Epithelial cell of esophagus (primary cell): ENCODE data around the gene RNF123.
A peak's percentile ranks its signal among the peaks of the same experiment; 100 is the strongest.

Experiments
- DNase-seq: peaks from one replicate; pipeline ENCODE4 v3.0.0; 2010; ENCODE audit warnings: low read depth
- H3K4me3 ChIP-seq: 2 replicates; pipeline ENCODE4 v1.5.1; 2011; ENCODE audit warnings: mild to moderate bottlenecking, low read length, control low read depth
- CTCF ChIP-seq: IDR thresholded peaks from 2 replicates; pipeline ENCODE4 v1.5.1; 2011; ENCODE audit warnings: low read depth, mild to moderate bottlenecking, low read length, control low read depth, inconsistent platforms; ENCODE audit not compliant: insufficient read depth; ENCODE audit errors: missing control alignments

Gene RNF123

GRCh38 chr3:49727924-49728361 lies 38.6 kb downstream of the RNF123 start:
- H3K4me3 ChIP-seq = no peak overlapping the region
- TF ChIP-seq CTCF = no peak
- DNase-seq = no peak

- no peak for TF ChIP-seq CTCF
- no peak overlapping the region for H3K4me3 ChIP-seq
Observed at GRCh38 chr3:49729966-49730609, 40.7 kb downstream of the RNF123 start.

GRCh38 chr3:49732597-49732996 lies 43.2 kb downstream of the RNF123 start:
- no peak overlapping the region for H3K4me3 ChIP-seq
- TF ChIP-seq CTCF = no peak
- no peak for DNase-seq

More at GRCh38 chr3:49729966-49730609, 40.7 kb downstream of the RNF123 start:
- no peak for DNase-seq

GRCh38 chr3:49733551-49733950 lies 44.2 kb downstream of the RNF123 start:
- no peak for TF ChIP-seq CTCF
- H3K4me3 ChIP-seq = no peak overlapping the region
- DNase-seq = peak; percentile 42

- no peak for DNase-seq
- no peak for TF ChIP-seq CTCF
Observed at GRCh38 chr3:49734752-49735151, 45.4 kb downstream of the RNF123 start.

GRCh38 chr3:49738067-49738713 lies 48.8 kb downstream of the RNF123 start:
- DNase-seq = no peak
- no peak for TF ChIP-seq CTCF
- H3K4me3 ChIP-seq = no peak overlapping the region

More at GRCh38 chr3:49734752-49735151, 45.4 kb downstream of the RNF123 start:
- H3K4me3 ChIP-seq = no peak overlapping the region
